Fibroblast of skin of right biceps (primary cell): ENCODE results near the gene TET3.

Experiments
- DNase-seq: peaks from one replicate; pipeline ENCODE4 v3.0.0-alpha.2; 2013

The TET3 gene

GRCh38 chr2:74007121-74007520 is 22.4 kb downstream of the TET3 start:
- peak; percentile 48 for DNase-seq

- no peak for DNase-seq
Measured at GRCh38 chr2:74007711-74008110, 23.0 kb downstream of the TET3 start.

- DNase-seq, result peak; percentile 33
Measured at GRCh38 chr2:74008761-74009395, 24.2 kb downstream of the TET3 start.

GRCh38 chr2:74009577-74009976 is 24.9 kb downstream of the TET3 start:
- no peak for DNase-seq

GRCh38 chr2:74010087-74010541 is 25.4 kb downstream of the TET3 start:
- no peak for DNase-seq

GRCh38 chr2:74011246-74011645 is 26.5 kb downstream of the TET3 start:
- no peak for DNase-seq

GRCh38 chr2:74014813-74015212 is 30.1 kb downstream of the TET3 start:
- DNase-seq, result no peak

GRCh38 chr2:74017223-74017622 is 32.5 kb downstream of the TET3 start:
- no peak for DNase-seq

- DNase-seq, result no peak
Measured at GRCh38 chr2:74019516-74019915, 34.8 kb downstream of the TET3 start.

- DNase-seq, result no peak
Measured at GRCh38 chr2:74020702-74021406, 36.1 kb downstream of the TET3 start.

- DNase-seq, result no peak
Measured at GRCh38 chr2:74021407-74021755, 36.7 kb downstream of the TET3 start.

GRCh38 chr2:74024216-74024615 is 39.5 kb downstream of the TET3 start:
- no peak for DNase-seq

GRCh38 chr2:74025971-74026612 is 41.4 kb downstream of the TET3 start:
- DNase-seq, result no peak

GRCh38 chr2:74026687-74027241 is 42.1 kb downstream of the TET3 start:
- DNase-seq, result no peak

GRCh38 chr2:74027496-74027895 is 42.8 kb downstream of the TET3 start:
- no peak for DNase-seq

- no peak for DNase-seq
Measured at GRCh38 chr2:74028290-74028689, 43.6 kb downstream of the TET3 start.

GRCh38 chr2:74028741-74029140 is 44.0 kb downstream of the TET3 start:
- DNase-seq, result no peak

GRCh38 chr2:74029714-74030397 is 45.1 kb downstream of the TET3 start:
- no peak for DNase-seq

- no peak for DNase-seq
Measured at GRCh38 chr2:74031221-74031620, 46.5 kb downstream of the TET3 start.

GRCh38 chr2:74031959-74032287 is 47.2 kb downstream of the TET3 start:
- no peak for DNase-seq

- no peak for DNase-seq
Measured at GRCh38 chr2:74033375-74033774, 48.7 kb downstream of the TET3 start.
